Caco-2 (cell line): ENCODE data around the gene ADCY1. TPM values are rescaled to one million over a fixed set of nuclear protein-coding genes. Genes with fewer than 3 reads are reported as not detected.

Experiments
- BruUV-seq: library from RNA; stranded (reverse); fragments of 400-500 nt; replicated peaks from 2 replicates; lab custom pipeline; 2021; lab: Mats Ljungman, UMichigan
- CTCF ChIA-PET: fragments of 300-600 bp; sonication (Branson Sonifier 250); formaldehyde crosslinking; loops from one replicate; lab custom pipeline; 2022; ENCODE audit warnings: antibody characterized with exemption; lab: Charles Lee
- POLR2A ChIA-PET: fragments of 300-600 bp; sonication (Branson Sonifier 250); formaldehyde crosslinking; loops from one replicate; lab custom pipeline; 2022; ENCODE audit warnings: antibody characterized with exemption; lab: Charles Lee
- DNase-seq, 2 experiments: peaks; one replicate each; pipeline versions ENCODE4 v3.0.0 to v3.0.0-alpha.2; 2020 to 2022
- H3K27me3 ChIP-seq: replicated peaks from 2 replicates; pipeline ENCODE4 v1.6.0; 2011; ENCODE audit warnings: low read length; ENCODE audit not compliant: control insufficient read depth, insufficient read depth
- H3K36me3 ChIP-seq: 2 replicates; pipeline ENCODE4 v1.5.1; 2011; ENCODE audit warnings: low read length; ENCODE audit not compliant: control insufficient read depth, insufficient read depth
- H3K4me1 ChIP-seq: fragments of 250-450 bp; sonication (Bioruptor Pico); 2 replicates; pipeline ENCODE4 v1.5.1; 2020; ENCODE audit warnings: mild to moderate bottlenecking
- H3K4me3 ChIP-seq: 2 replicates; pipeline ENCODE4 v1.5.1; 2011; ENCODE audit warnings: low read depth, mild to moderate bottlenecking, control low read depth, low read length
- H3K9me3 ChIP-seq: fragments of 250-450 bp; sonication (Bioruptor Pico); 2 replicates; pipeline ENCODE4 v1.5.1; 2020; ENCODE audit warnings: mild to moderate bottlenecking, moderate library complexity
- H3K27ac Mint-ChIP-seq: one replicate; pipeline ENCODE4 v1.8.0; 2022; ENCODE audit warnings: mixed read lengths; ENCODE audit not compliant: unreplicated experiment
- H3K27me3 Mint-ChIP-seq: one replicate; pipeline ENCODE4 v1.8.0; 2022; ENCODE audit warnings: mixed read lengths; ENCODE audit not compliant: insufficient read depth, unreplicated experiment
- H3K36me3 Mint-ChIP-seq: one replicate; pipeline ENCODE4 v1.8.0; 2022; ENCODE audit warnings: mild to moderate bottlenecking, mixed read lengths; ENCODE audit not compliant: insufficient read depth, unreplicated experiment
- H3K4me1 Mint-ChIP-seq: one replicate; pipeline ENCODE4 v1.8.0; 2022; ENCODE audit warnings: low read depth, mixed read lengths; ENCODE audit not compliant: unreplicated experiment
- H3K4me3 Mint-ChIP-seq: one replicate; pipeline ENCODE4 v1.8.0; 2022; ENCODE audit warnings: mild to moderate bottlenecking, moderate library complexity, mixed read lengths; ENCODE audit not compliant: unreplicated experiment
- H3K9me3 Mint-ChIP-seq: one replicate; pipeline ENCODE4 v1.8.0; 2022; ENCODE audit warnings: mixed read lengths; ENCODE audit not compliant: unreplicated experiment
- intact Hi-C: fragments of 100-400 bp; cut with micrococcal nuclease; formaldehyde crosslinking; loops from one replicate; pipeline ENCODE4 v1.10.0; 2022; ENCODE audit not compliant: unreplicated experiment
- total RNA-seq: library from RNA; stranded (reverse); gene quantifications from 2 replicates; pipeline ENCODE4 v1.2.3, GENCODE V29; 2022
- TF ChIP-seq, protein P1 (sequence below), 2 experiments: fragments of 200-600 bp in 1 of 2; IDR thresholded peaks; 1 replicate in 1 of 2; 2 replicates in 1 of 2; pipeline versions ENCODE4 v1.5.1 to v1.8.0; 2011 to 2022; ENCODE audit warnings: antibody characterized with exemption in 1 of 2, control low read depth in 1 of 2, inconsistent platforms in 1 of 2, low read depth in 1 of 2, low read length in 1 of 2, mild to moderate bottlenecking in 1 of 2, moderate library complexity in 1 of 2; ENCODE audit not compliant: insufficient read depth in 1 of 2, severe bottlenecking in 1 of 2, unreplicated experiment in 1 of 2

ADCY1 gene
- total RNA-seq, 1 experiment from 2014 or later: 2.9 TPM

DNA sequence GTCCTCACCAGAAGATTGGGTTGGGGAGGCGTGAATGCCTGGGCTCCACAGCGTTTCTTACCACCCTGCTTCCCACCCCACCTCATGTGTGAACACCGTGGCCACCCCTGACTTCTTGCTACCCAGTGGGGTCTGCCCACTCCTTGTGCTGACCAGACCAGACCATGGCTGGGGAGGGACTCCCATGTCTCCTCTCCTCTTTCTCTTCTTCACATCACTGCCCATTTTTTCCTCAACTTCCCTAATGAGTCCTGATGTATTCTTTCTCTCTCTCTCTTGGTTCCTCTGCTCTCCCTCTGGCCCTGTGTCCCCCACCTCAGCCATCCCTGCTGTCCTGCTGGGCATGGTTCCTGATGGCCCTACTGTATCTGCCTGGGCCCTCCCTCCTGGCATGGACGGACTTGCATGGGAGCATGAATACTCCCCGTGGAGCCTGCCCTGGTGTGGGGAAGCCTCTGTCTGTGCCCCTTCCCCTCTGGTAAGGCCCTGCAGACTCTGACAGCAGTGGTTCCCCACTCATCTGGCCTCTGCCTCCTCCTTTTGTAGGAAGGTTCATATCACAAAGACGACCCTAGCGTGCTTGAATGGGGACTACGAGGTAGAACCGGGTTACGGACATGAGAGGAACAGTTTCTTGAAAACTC is 85.5 kb downstream of the ADCY1 start:
- Histone ChIP-seq H3K36me3 (no peaks in the 10 kb centered on the region), H3K9me3 (no peaks in the 10 kb centered on the region), H3K4me1 (no peaks in the 10 kb centered on the region), H3K4me3 (no peak overlapping the region), H3K27me3 (no peaks in the 10 kb centered on the region)
- intact Hi-C loops: loop anchor here (10.0 kb wide), 2 partner anchors 85 to 505 kb away; partner anchors contain the start of gene RAMP3
- peaks cover 2% of the 10 kb centered on the region for H3K27me3 Mint-ChIP-seq
- H3K36me3 Mint-ChIP-seq: peaks cover 4% of the 10 kb centered on the region
- H3K4me1 Mint-ChIP-seq: no peaks in the 10 kb centered on the region
- CTCF ChIA-PET: no interaction called here
- no peak for DNase-seq
- H3K27ac Mint-ChIP-seq: no peak overlapping the region
- POLR2A ChIA-PET: no interaction called here
- H3K4me3 Mint-ChIP-seq: no peak overlapping the region
- BruUV-seq: no TSS peak
- no peaks in the 10 kb centered on the region for H3K9me3 Mint-ChIP-seq
- TF ChIP-seq, protein P1, sequence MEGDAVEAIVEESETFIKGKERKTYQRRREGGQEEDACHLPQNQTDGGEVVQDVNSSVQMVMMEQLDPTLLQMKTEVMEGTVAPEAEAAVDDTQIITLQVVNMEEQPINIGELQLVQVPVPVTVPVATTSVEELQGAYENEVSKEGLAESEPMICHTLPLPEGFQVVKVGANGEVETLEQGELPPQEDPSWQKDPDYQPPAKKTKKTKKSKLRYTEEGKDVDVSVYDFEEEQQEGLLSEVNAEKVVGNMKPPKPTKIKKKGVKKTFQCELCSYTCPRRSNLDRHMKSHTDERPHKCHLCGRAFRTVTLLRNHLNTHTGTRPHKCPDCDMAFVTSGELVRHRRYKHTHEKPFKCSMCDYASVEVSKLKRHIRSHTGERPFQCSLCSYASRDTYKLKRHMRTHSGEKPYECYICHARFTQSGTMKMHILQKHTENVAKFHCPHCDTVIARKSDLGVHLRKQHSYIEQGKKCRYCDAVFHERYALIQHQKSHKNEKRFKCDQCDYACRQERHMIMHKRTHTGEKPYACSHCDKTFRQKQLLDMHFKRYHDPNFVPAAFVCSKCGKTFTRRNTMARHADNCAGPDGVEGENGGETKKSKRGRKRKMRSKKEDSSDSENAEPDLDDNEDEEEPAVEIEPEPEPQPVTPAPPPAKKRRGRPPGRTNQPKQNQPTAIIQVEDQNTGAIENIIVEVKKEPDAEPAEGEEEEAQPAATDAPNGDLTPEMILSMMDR (IDR thresholded peaks at IDR 0.05; ENCODE audit: insufficient read depth in 1 of 2, low read depth in 1 of 2, low read length in 1 of 2, severe bottlenecking in 1 of 2, unreplicated experiment in 1 of 2): no peak

DNA sequence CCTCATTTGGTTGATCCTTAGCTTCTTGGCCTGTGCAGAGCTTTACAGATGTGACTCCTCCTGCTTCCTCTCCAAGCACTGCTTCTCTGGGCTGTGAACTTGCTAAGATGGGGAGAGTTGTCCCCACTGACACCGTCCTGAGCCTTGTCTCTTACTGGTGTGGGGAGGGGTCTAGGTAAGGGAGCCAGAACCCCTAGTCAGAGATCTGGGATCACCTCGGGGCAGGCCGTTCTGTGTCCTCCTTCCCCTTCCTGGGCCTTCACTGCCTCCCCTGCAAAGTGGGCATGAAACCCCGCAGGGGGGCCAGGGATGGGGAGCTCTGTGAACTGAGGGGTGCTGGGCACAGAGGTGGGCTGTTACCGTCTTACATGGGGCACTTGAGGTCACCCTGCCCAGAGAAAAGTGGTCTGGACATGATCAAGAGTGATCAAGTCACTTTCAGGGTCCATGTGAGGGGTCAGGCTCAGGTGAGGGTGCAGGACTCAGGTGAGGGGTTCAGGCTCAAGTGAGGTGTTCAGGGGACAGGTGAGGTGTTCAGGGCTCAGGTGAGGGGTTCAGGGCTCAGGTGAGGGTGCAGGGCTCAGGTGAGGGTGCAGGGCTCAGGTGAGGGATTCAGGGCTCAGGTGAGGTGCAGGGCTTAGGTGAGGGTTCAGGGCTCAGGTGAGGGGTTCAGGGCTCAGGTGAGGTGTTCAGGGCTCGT is 86.2 kb downstream of the ADCY1 start:
- H3K27me3 ChIP-seq: no peaks in the 10 kb centered on the region
- ChIA-PET POLR2A (no interaction called here), CTCF (no interaction called here)
- no peaks in the 10 kb centered on the region for H3K36me3 ChIP-seq
- TF ChIP-seq, protein P1 (IDR thresholded peaks at IDR 0.05; ENCODE audit: insufficient read depth in 1 of 2, low read depth in 1 of 2, low read length in 1 of 2, severe bottlenecking in 1 of 2, unreplicated experiment in 1 of 2): no peak
- no peak overlapping the region for H3K4me3 ChIP-seq
- no peak overlapping the region for H3K4me3 Mint-ChIP-seq
- H3K4me1 Mint-ChIP-seq: no peaks in the 10 kb centered on the region
- H3K9me3 Mint-ChIP-seq: no peaks in the 10 kb centered on the region
- intact Hi-C loops: loop anchor here (10.0 kb wide), 2 partner anchors 84 to 506 kb away; partner anchors contain the start of gene RAMP3
- no peaks in the 10 kb centered on the region for H3K4me1 ChIP-seq
- H3K36me3 Mint-ChIP-seq: peaks cover 4% of the 10 kb centered on the region
- H3K27me3 Mint-ChIP-seq: peaks cover 2% of the 10 kb centered on the region
- no peak overlapping the region for H3K27ac Mint-ChIP-seq
- BruUV-seq: no TSS peak
- no peak for DNase-seq
- H3K9me3 ChIP-seq: no peaks in the 10 kb centered on the region

DNA sequence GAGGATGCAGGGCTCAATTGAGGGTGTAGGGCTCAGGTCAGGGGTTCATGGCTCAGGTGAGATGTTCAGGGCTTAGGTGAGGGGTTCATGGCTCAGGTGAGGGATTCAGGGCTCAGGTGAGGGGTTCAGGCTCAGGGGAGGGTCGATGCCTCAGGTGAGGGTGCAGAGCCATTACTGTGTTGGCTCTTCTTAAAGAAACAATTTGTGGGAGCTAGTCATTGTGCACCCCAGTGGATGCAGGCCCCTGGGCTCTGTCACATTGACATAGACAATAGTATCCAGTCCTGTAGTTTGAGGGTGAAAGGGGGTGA is 86.7 kb downstream of the ADCY1 start:
- H3K9me3 Mint-ChIP-seq: no peaks in the 10 kb centered on the region
- Histone ChIP-seq H3K36me3 (no peaks in the 10 kb centered on the region), H3K4me1 (no peaks in the 10 kb centered on the region), H3K27me3 (no peaks in the 10 kb centered on the region), H3K9me3 (no peaks in the 10 kb centered on the region), H3K4me3 (no peak overlapping the region)
- H3K27me3 Mint-ChIP-seq: peaks cover 2% of the 10 kb centered on the region
- H3K4me1 Mint-ChIP-seq: no peaks in the 10 kb centered on the region
- ChIA-PET POLR2A (no interaction called here), CTCF (no interaction called here)
- H3K36me3 Mint-ChIP-seq: peaks cover 4% of the 10 kb centered on the region
- no peak overlapping the region for H3K27ac Mint-ChIP-seq
- intact Hi-C loops: loop anchor here (10.0 kb wide), 2 partner anchors 84 to 506 kb away; partner anchors contain the start of gene RAMP3
- no peak overlapping the region for H3K4me3 Mint-ChIP-seq
- no peak for DNase-seq
- BruUV-seq: no TSS peak
- TF ChIP-seq, protein P1 (IDR thresholded peaks at IDR 0.05; ENCODE audit: insufficient read depth in 1 of 2, low read depth in 1 of 2, low read length in 1 of 2, severe bottlenecking in 1 of 2, unreplicated experiment in 1 of 2): no peak
